ENCODE data around the gene GLI1.
"Not testable (repeated sequence)": the region's sequence is repeated elsewhere in the genome, so short reads cannot be mapped to it uniquely, and the experiment has no call there.

GRCh38 chr12:57513677-57514076 is 54.1 kb downstream of the GLI1 start:
- TF ChIP-seq, protein P1, sequence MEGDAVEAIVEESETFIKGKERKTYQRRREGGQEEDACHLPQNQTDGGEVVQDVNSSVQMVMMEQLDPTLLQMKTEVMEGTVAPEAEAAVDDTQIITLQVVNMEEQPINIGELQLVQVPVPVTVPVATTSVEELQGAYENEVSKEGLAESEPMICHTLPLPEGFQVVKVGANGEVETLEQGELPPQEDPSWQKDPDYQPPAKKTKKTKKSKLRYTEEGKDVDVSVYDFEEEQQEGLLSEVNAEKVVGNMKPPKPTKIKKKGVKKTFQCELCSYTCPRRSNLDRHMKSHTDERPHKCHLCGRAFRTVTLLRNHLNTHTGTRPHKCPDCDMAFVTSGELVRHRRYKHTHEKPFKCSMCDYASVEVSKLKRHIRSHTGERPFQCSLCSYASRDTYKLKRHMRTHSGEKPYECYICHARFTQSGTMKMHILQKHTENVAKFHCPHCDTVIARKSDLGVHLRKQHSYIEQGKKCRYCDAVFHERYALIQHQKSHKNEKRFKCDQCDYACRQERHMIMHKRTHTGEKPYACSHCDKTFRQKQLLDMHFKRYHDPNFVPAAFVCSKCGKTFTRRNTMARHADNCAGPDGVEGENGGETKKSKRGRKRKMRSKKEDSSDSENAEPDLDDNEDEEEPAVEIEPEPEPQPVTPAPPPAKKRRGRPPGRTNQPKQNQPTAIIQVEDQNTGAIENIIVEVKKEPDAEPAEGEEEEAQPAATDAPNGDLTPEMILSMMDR (IDR thresholded peaks at IDR 0.05; ENCODE audit: insufficient read depth, low read length, poor library complexity, severe bottlenecking): not testable (repeated sequence)
- not testable (repeated sequence) for TF ChIP-seq EZH2phosphoT487 (conservative IDR thresholded peaks at IDR 0.05; ENCODE audit: low read length)
